ENCODE results near the gene C1orf50.
A peak's percentile ranks its signal among the peaks of the same experiment; 100 is the strongest.
"Not testable (repeated sequence)": the region's sequence is repeated elsewhere in the genome, so short reads cannot be mapped to it uniquely, and the experiment has no call there.

C1orf50 gene

GRCh38 chr1:42766741-42767509 lies at the start of gene C1orf50, which contains the start of gene P3H1:
Gene C1orf50 (plus strand): TSS chr1:42767249. CDS start chr1:42767312, 63 bp downstream.
Gene P3H1 (minus strand): TSS chr1:42767028. CDS start chr1:42766971, 57 bp downstream.
- Mint-ChIP-seq H3K27me3 (no peaks in the 10 kb centered on the region), H3K27ac (ENCODE audit: low read depth) (no peak within 1 kb of the TSS), H3K4me3 (no peak within 1 kb of the TSS), H3K4me1 (peaks cover 16% of the 10 kb centered on the region), H3K9me3 (no peaks in the 10 kb centered on the region), H3K36me3 (ENCODE audit: insufficient read depth) (peaks cover 4% of the 10 kb centered on the region)
- peak; percentile 94 for ATAC-seq (replicated peaks; ENCODE audit: extremely low read depth, poor library complexity, severe bottlenecking)
- DNase-seq (ENCODE audit: low spot score in 2 of 2), result peak; percentile 99

- H3K27ac Mint-ChIP-seq (ENCODE audit: low read depth), result no peak overlapping the region
- H3K4me1 Mint-ChIP-seq, result peaks cover 5% of the 10 kb centered on the region
- ATAC-seq (replicated peaks; ENCODE audit: extremely low read depth, poor library complexity, severe bottlenecking), result no peak
- no peak overlapping the region for H3K4me3 Mint-ChIP-seq
- no peaks in the 10 kb centered on the region for H3K9me3 Mint-ChIP-seq
- H3K36me3 Mint-ChIP-seq (ENCODE audit: insufficient read depth), result peaks cover 6% of the 10 kb centered on the region
- H3K27me3 Mint-ChIP-seq, result no peaks in the 10 kb centered on the region
- no peak for DNase-seq (ENCODE audit: low spot score in 2 of 2)
Observed at GRCh38 chr1:42720868-42721267, 46.2 kb upstream of the C1orf50 start.

- peaks cover 6% of the 10 kb centered on the region for H3K36me3 Mint-ChIP-seq (ENCODE audit: insufficient read depth)
- no peak overlapping the region for H3K27ac Mint-ChIP-seq (ENCODE audit: low read depth)
- H3K9me3 Mint-ChIP-seq, result no peaks in the 10 kb centered on the region
- ATAC-seq (replicated peaks; ENCODE audit: extremely low read depth, poor library complexity, severe bottlenecking), result no peak
- no peak for DNase-seq (ENCODE audit: low spot score in 2 of 2)
- H3K27me3 Mint-ChIP-seq, result no peaks in the 10 kb centered on the region
- H3K4me3 Mint-ChIP-seq, result no peak overlapping the region
- no peaks in the 10 kb centered on the region for H3K4me1 Mint-ChIP-seq
Observed at GRCh38 chr1:42721926-42722325, 45.1 kb upstream of the C1orf50 start.

- H3K9me3 Mint-ChIP-seq; H3K27me3 Mint-ChIP-seq; DNase-seq (ENCODE audit: low spot score in 2 of 2); ATAC-seq (replicated peaks; ENCODE audit: extremely low read depth, poor library complexity, severe bottlenecking); H3K4me1 Mint-ChIP-seq; H3K27ac Mint-ChIP-seq (ENCODE audit: low read depth); H3K36me3 Mint-ChIP-seq (ENCODE audit: insufficient read depth); H3K4me3 Mint-ChIP-seq: not testable (repeated sequence)
Observed at GRCh38 chr1:42722403-42722802, 44.6 kb upstream of the C1orf50 start.

- no peaks in the 10 kb centered on the region for H3K27me3 Mint-ChIP-seq
- H3K27ac Mint-ChIP-seq (ENCODE audit: low read depth), result no peak overlapping the region
- ATAC-seq (replicated peaks; ENCODE audit: extremely low read depth, poor library complexity, severe bottlenecking) (no peak), DNase-seq (ENCODE audit: low spot score in 2 of 2) (no peak)
- H3K9me3 Mint-ChIP-seq, result no peaks in the 10 kb centered on the region
- H3K4me1 Mint-ChIP-seq, result no peaks in the 10 kb centered on the region
- H3K4me3 Mint-ChIP-seq, result no peak overlapping the region
- H3K36me3 Mint-ChIP-seq (ENCODE audit: insufficient read depth), result peaks cover 2% of the 10 kb centered on the region
Observed at GRCh38 chr1:42723511-42723910, 43.5 kb upstream of the C1orf50 start.

GRCh38 chr1:42725820-42726219 lies 41.2 kb upstream of the C1orf50 start:
- ATAC-seq (replicated peaks; ENCODE audit: extremely low read depth, poor library complexity, severe bottlenecking); H3K36me3 Mint-ChIP-seq (ENCODE audit: insufficient read depth); H3K4me1 Mint-ChIP-seq; H3K9me3 Mint-ChIP-seq; H3K4me3 Mint-ChIP-seq; DNase-seq (ENCODE audit: low spot score in 2 of 2); H3K27ac Mint-ChIP-seq (ENCODE audit: low read depth); H3K27me3 Mint-ChIP-seq: not testable (repeated sequence)

- Mint-ChIP-seq H3K36me3 (ENCODE audit: insufficient read depth) (no peaks in the 10 kb centered on the region), H3K27me3 (no peaks in the 10 kb centered on the region), H3K4me3 (no peak overlapping the region), H3K9me3 (no peaks in the 10 kb centered on the region), H3K27ac (ENCODE audit: low read depth) (no peak overlapping the region), H3K4me1 (no peaks in the 10 kb centered on the region)
- ATAC-seq (replicated peaks; ENCODE audit: extremely low read depth, poor library complexity, severe bottlenecking) (no peak), DNase-seq (ENCODE audit: low spot score in 2 of 2) (no peak)
Observed at GRCh38 chr1:42730002-42730401, 37.0 kb upstream of the C1orf50 start.

- Mint-ChIP-seq H3K27ac (ENCODE audit: low read depth) (no peak overlapping the region), H3K36me3 (ENCODE audit: insufficient read depth) (no peaks in the 10 kb centered on the region), H3K27me3 (no peaks in the 10 kb centered on the region), H3K4me1 (no peaks in the 10 kb centered on the region), H3K9me3 (no peaks in the 10 kb centered on the region), H3K4me3 (no peak overlapping the region)
- ATAC-seq (replicated peaks; ENCODE audit: extremely low read depth, poor library complexity, severe bottlenecking) (no peak), DNase-seq (ENCODE audit: low spot score in 2 of 2) (no peak)
Observed at GRCh38 chr1:42730988-42731387, 36.1 kb upstream of the C1orf50 start.

- no peak for DNase-seq (ENCODE audit: low spot score in 2 of 2)
- Mint-ChIP-seq H3K9me3 (no peaks in the 10 kb centered on the region), H3K4me1 (no peaks in the 10 kb centered on the region), H3K36me3 (ENCODE audit: insufficient read depth) (no peaks in the 10 kb centered on the region), H3K27me3 (no peaks in the 10 kb centered on the region), H3K4me3 (no peak overlapping the region), H3K27ac (ENCODE audit: low read depth) (no peak overlapping the region)
- ATAC-seq (replicated peaks; ENCODE audit: extremely low read depth, poor library complexity, severe bottlenecking), result no peak
Observed at GRCh38 chr1:42731585-42731984, 35.5 kb upstream of the C1orf50 start.

GRCh38 chr1:42732126-42732680 lies 34.8 kb upstream of the C1orf50 start:
- DNase-seq (ENCODE audit: low spot score in 2 of 2) (no peak), ATAC-seq (replicated peaks; ENCODE audit: extremely low read depth, poor library complexity, severe bottlenecking) (no peak)
- Mint-ChIP-seq H3K27ac (ENCODE audit: low read depth) (no peak overlapping the region), H3K27me3 (no peaks in the 10 kb centered on the region), H3K4me1 (peaks cover 4% of the 10 kb centered on the region), H3K9me3 (no peaks in the 10 kb centered on the region), H3K36me3 (ENCODE audit: insufficient read depth) (no peaks in the 10 kb centered on the region), H3K4me3 (no peak overlapping the region)

GRCh38 chr1:42733415-42734200 lies 33.4 kb upstream of the C1orf50 start:
- Mint-ChIP-seq H3K4me1 (peaks cover 6% of the 10 kb centered on the region), H3K4me3 (no peak overlapping the region), H3K27me3 (no peaks in the 10 kb centered on the region), H3K36me3 (ENCODE audit: insufficient read depth) (no peaks in the 10 kb centered on the region), H3K27ac (ENCODE audit: low read depth) (no peak overlapping the region), H3K9me3 (no peaks in the 10 kb centered on the region)
- ATAC-seq (replicated peaks; ENCODE audit: extremely low read depth, poor library complexity, severe bottlenecking), result no peak
- no peak for DNase-seq (ENCODE audit: low spot score in 2 of 2)

GRCh38 chr1:42734201-42735035 lies 32.6 kb upstream of the C1orf50 start:
- H3K4me1 Mint-ChIP-seq, result peaks cover 6% of the 10 kb centered on the region
- no peak for ATAC-seq (replicated peaks; ENCODE audit: extremely low read depth, poor library complexity, severe bottlenecking)
- peaks cover 3% of the 10 kb centered on the region for H3K36me3 Mint-ChIP-seq (ENCODE audit: insufficient read depth)
- H3K27ac Mint-ChIP-seq (ENCODE audit: low read depth), result no peak overlapping the region
- DNase-seq (ENCODE audit: low spot score in 2 of 2), result no peak
- no peaks in the 10 kb centered on the region for H3K9me3 Mint-ChIP-seq
- no peaks in the 10 kb centered on the region for H3K27me3 Mint-ChIP-seq
- no peak overlapping the region for H3K4me3 Mint-ChIP-seq

All from central memory CD8-positive, alpha-beta T cell (primary cell).